Ovary (tissue), 9 donors: ENCODE results near the gene KCNJ9. TPM values are rescaled to one million over a fixed set of nuclear protein-coding genes. Genes with fewer than 3 reads are reported as not detected.
A peak's percentile ranks its signal among the peaks of the same experiment; 100 is the strongest.
"Not testable (repeated sequence)": the region's sequence is repeated elsewhere in the genome, so short reads cannot be mapped to it uniquely, and the experiment has no call there.

Source experiments
- DNase-seq, 5 donors: peaks; one replicate each; pipeline ENCODE4 v3.0.0-alpha.2; 2019 to 2020
- H3K27ac ChIP-seq, 2 donors: fragments of 200-600 bp; one replicate each; pipeline versions ENCODE4 v1.5.1 to v1.8.0; 2019 to 2022
- H3K27me3 ChIP-seq: fragments of 200-600 bp; one replicate; pipeline ENCODE4 v1.8.0; 2022
- H3K36me3 ChIP-seq: fragments of 200-600 bp; sonication (generic); one replicate; pipeline ENCODE4 v1.5.1; 2019
- H3K4me1 ChIP-seq: one replicate; pipeline ENCODE4 v1.8.1; 2013; ENCODE audit warnings: mild to moderate bottlenecking, moderate library complexity; ENCODE audit not compliant: insufficient read depth
- H3K4me3 ChIP-seq: fragments of 200-600 bp; sonication (generic); one replicate; pipeline ENCODE4 v1.5.1; 2017
- H3K9me3 ChIP-seq, 2 donors: fragments of 200-600 bp in 1 of 2; sonication (generic) in 1 of 2; one replicate each; pipeline versions ENCODE4 v1.5.1 to v1.8.1; 2013 to 2019; ENCODE audit warnings: mild to moderate bottlenecking in 1 of 2, moderate library complexity in 1 of 2
- EP300 ChIP-seq: sonication (generic); formaldehyde crosslinking; IDR thresholded peaks from one replicate; pipeline ENCODE4 v1.6.1; 2017; ENCODE audit warnings: antibody characterized with exemption
- POLR2A ChIP-seq: fragments of 450-650 bp; IDR thresholded peaks from one replicate; pipeline ENCODE4 v1.6.1; 2017; ENCODE audit warnings: antibody characterized with exemption, mild to moderate bottlenecking, moderate library complexity
- WGBS, 3 donors: extraction: QIAGEN DNeasy Blood & Tissue Kit in 1 of 3; methylation state at CpG; one replicate each; pipeline versions ENCODE4 v1.1.5 to v1.1.7; 2013 to 2017; 5-methylcytosine and 5-hydroxymethylcytosine counted together
- intact Hi-C, 4 donors: fragments of 100-400 bp; cut with DNase I; formaldehyde crosslinking; loops; one replicate each; pipeline versions ENCODE4 v1.11.0 to v1.15.1; 2022 to 2023
- polyA plus RNA-seq, 2 donors: library from polyadenylated mRNA; stranded (reverse); fragments of 200-250 nt in 1 of 2; fragments of 350-450 nt in 1 of 2; fragmentation: Illumina TruSeq in 1 of 2; extraction: RNeasy Lipid Tissue Mini Kit (QIAGEN cat#74804) in 1 of 2; gene quantifications; one replicate each; pipeline ENCODE4 v1.2.3, GENCODE V29; 2013 to 2014
- total RNA-seq, 7 donors: library from RNA; depleted of rRNA in 2 of 7; stranded (reverse); fragments of >200 nt in 2 of 7; fragmentation: NEBNext Ultra II Directional in 3 of 7; extraction: Animal tissue kit (Norgen Biotek cat#: 25700) in 3 of 7; gene quantifications; one replicate each; pipeline versions ENCODE4 v1.1.0 to v1.2.4, GENCODE V29; 2016 to 2023
- TF ChIP-seq, protein P1 (sequence below), 3 donors: fragments of 450-650 bp in 2 of 3; fragments of 200-600 bp in 1 of 3; IDR thresholded peaks; one replicate each; pipeline versions ENCODE4 v1.5.1 to v1.8.0; 2016 to 2022; ENCODE audit warnings: antibody characterized with exemption in 3 of 3, mild to moderate bottlenecking in 1 of 3
- donor health status: DM: no; HTN: no; CAD: no; lungs with moderate emphysema.
- donor health status: DM: no; HTN: no; CAD: no.
- donor health status: Bipolar disorder and iron deficiency.
- donor health status: DM: yes; HTN: yes; CAD: no.
- donor health status: DM: no; HTN: no; CAD: no.
- donor health status: DM: yes; HTN: yes; CAD: no.

The KCNJ9 gene
- total and polyA plus RNA-seq, 9 donors: 0.01 TPM; not detected in 8

GRCh38 chr1:160105155-160105554 is 23.8 kb downstream of the KCNJ9 start:
- H3K4me1 ChIP-seq: peaks cover 17% of the 10 kb centered on the region
- TF ChIP-seq POLR2A (no peak), EP300 (no peak)
- TF ChIP-seq, protein P1, sequence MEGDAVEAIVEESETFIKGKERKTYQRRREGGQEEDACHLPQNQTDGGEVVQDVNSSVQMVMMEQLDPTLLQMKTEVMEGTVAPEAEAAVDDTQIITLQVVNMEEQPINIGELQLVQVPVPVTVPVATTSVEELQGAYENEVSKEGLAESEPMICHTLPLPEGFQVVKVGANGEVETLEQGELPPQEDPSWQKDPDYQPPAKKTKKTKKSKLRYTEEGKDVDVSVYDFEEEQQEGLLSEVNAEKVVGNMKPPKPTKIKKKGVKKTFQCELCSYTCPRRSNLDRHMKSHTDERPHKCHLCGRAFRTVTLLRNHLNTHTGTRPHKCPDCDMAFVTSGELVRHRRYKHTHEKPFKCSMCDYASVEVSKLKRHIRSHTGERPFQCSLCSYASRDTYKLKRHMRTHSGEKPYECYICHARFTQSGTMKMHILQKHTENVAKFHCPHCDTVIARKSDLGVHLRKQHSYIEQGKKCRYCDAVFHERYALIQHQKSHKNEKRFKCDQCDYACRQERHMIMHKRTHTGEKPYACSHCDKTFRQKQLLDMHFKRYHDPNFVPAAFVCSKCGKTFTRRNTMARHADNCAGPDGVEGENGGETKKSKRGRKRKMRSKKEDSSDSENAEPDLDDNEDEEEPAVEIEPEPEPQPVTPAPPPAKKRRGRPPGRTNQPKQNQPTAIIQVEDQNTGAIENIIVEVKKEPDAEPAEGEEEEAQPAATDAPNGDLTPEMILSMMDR (IDR thresholded peaks at IDR 0.05): no peak
- H3K36me3 ChIP-seq: no peaks in the 10 kb centered on the region
- intact Hi-C loops: loop anchor here in 3 of 4 donors (5.0 to 10.0 kb wide), 3 partner anchors 82 to 150 kb away; partner anchors contain the start of gene CASQ1 (in 1 of the 3)
- no peaks in the 10 kb centered on the region for H3K27me3 ChIP-seq
- 96 to 97% (median 97%) methylated on average over 5 of the region's 5 CpGs for WGBS, 3 donors
- H3K9me3 ChIP-seq: no peaks in the 10 kb centered on the region
- no peak overlapping the region for H3K4me3 ChIP-seq
- DNase-seq: no peak
- H3K27ac ChIP-seq: no peak overlapping the region

GRCh38 chr1:160107512-160107911 is 26.2 kb downstream of the KCNJ9 start:
- Histone ChIP-seq H3K27ac (no peak overlapping the region), H3K9me3 (no peaks in the 10 kb centered on the region), H3K4me3 (no peak overlapping the region), H3K4me1 (peaks cover 18% of the 10 kb centered on the region), H3K36me3 (no peaks in the 10 kb centered on the region), H3K27me3 (no peaks in the 10 kb centered on the region)
- intact Hi-C loops: loop anchor here in 3 of 4 donors (5.0 to 10.0 kb wide), 3 partner anchors 80 to 147 kb away; partner anchors contain the start of gene CASQ1 (in 1 of the 3)
- no peak for DNase-seq
- TF ChIP-seq POLR2A (no peak), EP300 (no peak)
- TF ChIP-seq, protein P1 (IDR thresholded peaks at IDR 0.05): no peak
- 98 to 100% (median 100%) methylated on average over 1 of the region's 1 CpG for WGBS, 3 donors

- intact Hi-C loops: loop anchor here in 3 of 4 donors (5.0 to 10.0 kb wide), 3 partner anchors 78 to 146 kb away; partner anchors contain the start of gene CASQ1 (in 1 of the 3)
- 12 to 18% (median 15%) methylated on average over 6 of the region's 6 CpGs for WGBS, 3 donors
Observed at GRCh38 chr1:160108888-160109662, 27.7 kb downstream of the KCNJ9 start.

GRCh38 chr1:160109686-160110085 is 28.3 kb downstream of the KCNJ9 start:
- H3K4me1 ChIP-seq: peaks cover 15% of the 10 kb centered on the region
- intact Hi-C loops: loop anchor here in 3 of 4 donors (5.0 to 10.0 kb wide), 3 partner anchors 78 to 145 kb away; partner anchors contain the start of gene CASQ1 (in 2 of the 3)

More at GRCh38 chr1:160108888-160109662, 27.7 kb downstream of the KCNJ9 start:
- TF ChIP-seq EP300 (no peak), POLR2A (no peak)
- TF ChIP-seq, protein P1 (IDR thresholded peaks at IDR 0.05): no peak
- no peak overlapping the region for H3K4me3 ChIP-seq
- no peaks in the 10 kb centered on the region for H3K27me3 ChIP-seq
- no peak overlapping the region for H3K27ac ChIP-seq
- no peaks in the 10 kb centered on the region for H3K9me3 ChIP-seq
- H3K4me1 ChIP-seq: peaks cover 16% of the 10 kb centered on the region
- DNase-seq: peak in 2 of 5 donors; percentile 50 to 77
- no peaks in the 10 kb centered on the region for H3K36me3 ChIP-seq

DNA sequence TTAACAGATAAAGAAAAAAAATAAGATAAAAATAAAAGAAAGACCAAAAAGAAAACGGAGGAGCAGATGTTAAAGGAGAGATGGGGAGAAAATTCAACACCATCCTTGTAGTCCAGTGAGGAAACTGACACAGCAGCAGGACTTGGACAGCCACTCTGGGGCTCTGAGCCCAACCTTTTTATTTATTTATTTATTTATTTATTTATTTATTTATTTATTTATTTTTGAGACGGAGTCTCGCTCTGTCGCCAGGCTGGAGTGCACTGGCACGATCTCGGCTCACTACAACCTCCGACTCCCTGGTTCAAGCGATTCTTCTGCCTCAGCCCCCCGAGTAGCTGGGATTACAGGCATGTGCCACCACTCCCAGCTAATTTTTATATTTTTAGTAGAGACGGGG is 30.1 kb downstream of the KCNJ9 start:
- H3K4me1 ChIP-seq: peaks cover 17% of the 10 kb centered on the region
- H3K27ac ChIP-seq: peak overlapping the region in 1 of 2 donors; percentile 55
- intact Hi-C loops: loop anchor here in 1 of 4 donors (10.0 kb wide), 1 partner anchor 83 kb away; the partner anchor contains the start of gene CASQ1
- WGBS, 3 donors: 87 to 90% (median 88%) methylated on average over 10 of the region's 10 CpGs
- not testable (repeated sequence) for DNase-seq, H3K36me3 ChIP-seq, H3K4me3 ChIP-seq, H3K9me3 ChIP-seq, H3K27me3 ChIP-seq

More at GRCh38 chr1:160109686-160110085, 28.3 kb downstream of the KCNJ9 start:
- DNase-seq: no peak
- 29 to 38% (median 34%) methylated on average over 4 of the region's 4 CpGs for WGBS, 3 donors
- TF ChIP-seq, protein P1 (IDR thresholded peaks at IDR 0.05): no peak
- no peak for TF ChIP-seq POLR2A
- no peak for TF ChIP-seq EP300
- Histone ChIP-seq H3K36me3 (no peaks in the 10 kb centered on the region), H3K4me3 (no peak overlapping the region), H3K27me3 (no peaks in the 10 kb centered on the region), H3K9me3 (no peaks in the 10 kb centered on the region), H3K27ac (no peak overlapping the region)
